CD4-positive, alpha-beta T cell treated with Interleukin-15 for 4 hours (primary cell): ENCODE measurements around the gene BFSP2.
"Not testable (repeated sequence)": the region's sequence is repeated elsewhere in the genome, so short reads cannot be mapped to it uniquely, and the experiment has no call there.

Source experiments
- DNase-seq: peaks from one replicate; pipeline ENCODE4 v3.0.0-alpha.2; 2020; ENCODE audit warnings: low spot score

The BFSP2 gene

DNA sequence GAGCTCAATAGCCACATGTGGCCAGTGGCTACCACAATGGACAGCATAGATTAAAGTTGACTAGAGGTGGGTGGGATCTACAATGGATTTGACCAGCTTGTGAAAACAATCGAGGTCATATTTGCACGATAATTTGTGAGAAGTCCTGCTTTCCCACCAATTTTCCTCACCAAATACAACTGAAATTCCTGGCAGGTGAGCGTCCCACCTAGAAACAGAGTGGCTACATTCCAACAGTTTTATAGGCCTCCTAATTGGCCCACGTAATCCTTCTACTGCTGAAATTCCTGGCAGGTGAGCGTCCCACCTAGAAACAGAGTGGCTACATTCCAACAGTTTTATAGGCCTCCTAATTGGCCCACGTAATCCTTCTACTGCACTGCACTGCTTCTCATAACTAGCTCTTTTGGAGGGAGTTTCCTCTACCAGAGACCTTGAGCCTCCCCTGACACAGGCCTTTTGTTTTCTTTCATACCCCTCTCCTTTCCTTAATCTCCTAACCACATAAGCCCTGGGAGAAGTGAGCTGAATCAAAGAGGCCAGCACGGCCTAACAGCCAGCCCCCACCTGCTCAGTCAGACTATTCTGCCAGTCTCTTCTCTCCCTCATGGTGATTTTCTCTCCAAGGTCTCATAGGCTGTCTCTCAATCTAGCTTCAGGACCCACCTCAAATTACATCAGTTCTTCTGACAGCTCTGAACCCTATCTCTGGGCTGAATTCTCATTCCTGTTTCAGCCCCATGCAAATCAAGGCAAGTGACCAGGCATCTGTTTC, 80.2 kb downstream of the BFSP2 start:
- DNase-seq = no peak

DNA sequence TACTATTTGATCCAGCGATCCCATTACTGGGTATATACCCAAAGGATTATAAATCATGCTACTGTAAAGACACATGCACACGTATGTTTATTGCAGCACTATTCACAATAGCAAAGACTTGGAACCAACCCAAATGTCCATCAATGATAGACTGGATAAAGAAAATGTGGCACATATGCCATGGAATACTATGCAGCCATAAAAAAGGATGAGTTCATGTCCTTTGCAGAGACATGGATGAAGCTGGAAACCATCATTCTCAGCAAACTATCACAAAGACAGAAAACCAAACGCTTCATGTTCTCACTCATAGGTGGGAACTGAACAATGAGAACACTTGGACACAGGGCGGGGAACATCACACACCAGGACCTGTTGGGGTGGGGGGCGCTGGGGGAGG, 82.6 kb downstream of the BFSP2 start:
- not testable (repeated sequence) for DNase-seq

DNA sequence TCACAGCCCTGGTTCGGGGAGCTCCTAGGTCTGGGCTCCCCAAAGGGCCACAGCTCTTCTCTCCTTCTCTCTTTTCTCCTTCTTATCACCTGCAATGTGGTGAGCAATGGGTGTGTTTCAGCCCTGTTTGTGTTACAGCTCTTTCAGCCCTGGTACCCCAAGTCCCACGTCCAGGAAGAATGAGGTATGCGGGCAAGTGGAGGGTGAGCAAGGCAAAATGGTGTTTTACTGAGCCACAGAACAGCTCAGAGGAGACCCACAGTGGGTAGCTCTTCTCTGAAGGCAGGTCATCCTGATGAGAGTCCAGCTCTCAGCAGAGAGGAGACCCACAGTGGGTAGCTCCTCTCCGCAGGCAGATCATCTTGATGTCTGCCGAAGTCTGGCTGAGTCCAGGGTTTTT, 86.8 kb downstream of the BFSP2 start:
- DNase-seq = no peak

DNA sequence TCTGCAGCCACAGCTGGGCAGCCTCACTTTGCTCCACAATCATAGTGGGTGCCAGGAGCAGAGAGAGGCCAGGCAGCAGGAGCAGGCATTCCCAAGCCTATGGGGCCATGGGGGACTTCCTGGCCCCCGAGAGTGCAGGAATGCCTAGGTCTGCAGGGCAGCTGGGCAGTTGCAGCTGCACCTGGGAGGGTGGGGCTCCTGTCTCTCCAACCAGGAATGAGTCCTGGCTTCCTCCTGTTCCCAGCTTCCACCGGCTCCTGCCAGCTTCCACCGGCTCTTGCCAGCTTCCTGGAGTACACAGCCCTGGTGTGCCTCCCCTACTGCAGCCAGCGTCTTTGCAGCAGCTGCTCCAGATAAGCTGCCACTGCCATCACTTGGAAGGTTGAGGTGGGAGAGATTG, 87.3 kb downstream of the BFSP2 start:
- DNase-seq = no peak

DNA sequence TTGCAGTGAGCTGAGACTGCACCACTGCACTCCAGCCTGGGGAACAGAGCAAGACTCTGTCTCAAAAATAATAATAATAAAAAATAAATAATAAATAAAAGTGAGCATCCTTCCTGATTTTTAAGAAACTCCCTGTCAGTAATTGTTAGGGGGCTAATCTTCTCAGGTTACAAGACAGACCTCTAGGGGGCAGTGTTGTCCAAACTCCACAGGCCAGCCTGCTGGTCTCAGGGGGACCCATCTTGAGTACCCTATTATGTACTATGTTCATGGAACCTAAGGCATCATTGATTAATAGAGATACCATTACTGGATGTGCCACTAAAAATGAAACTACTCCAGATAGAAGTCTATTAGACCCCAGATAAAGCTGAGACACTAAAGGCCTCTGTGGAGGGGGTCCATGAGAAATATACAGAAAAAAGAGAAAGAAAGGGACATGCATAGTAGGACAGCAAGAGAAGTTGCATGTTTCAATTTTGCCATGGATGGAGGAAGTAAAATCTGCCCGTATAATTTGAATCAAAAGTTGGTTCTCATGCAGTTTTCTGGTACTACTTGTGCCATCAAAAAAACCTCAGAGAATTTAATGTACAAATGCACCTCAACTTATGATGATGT, 88.2 kb downstream of the BFSP2 start:
- peak; percentile 68 for DNase-seq

DNA sequence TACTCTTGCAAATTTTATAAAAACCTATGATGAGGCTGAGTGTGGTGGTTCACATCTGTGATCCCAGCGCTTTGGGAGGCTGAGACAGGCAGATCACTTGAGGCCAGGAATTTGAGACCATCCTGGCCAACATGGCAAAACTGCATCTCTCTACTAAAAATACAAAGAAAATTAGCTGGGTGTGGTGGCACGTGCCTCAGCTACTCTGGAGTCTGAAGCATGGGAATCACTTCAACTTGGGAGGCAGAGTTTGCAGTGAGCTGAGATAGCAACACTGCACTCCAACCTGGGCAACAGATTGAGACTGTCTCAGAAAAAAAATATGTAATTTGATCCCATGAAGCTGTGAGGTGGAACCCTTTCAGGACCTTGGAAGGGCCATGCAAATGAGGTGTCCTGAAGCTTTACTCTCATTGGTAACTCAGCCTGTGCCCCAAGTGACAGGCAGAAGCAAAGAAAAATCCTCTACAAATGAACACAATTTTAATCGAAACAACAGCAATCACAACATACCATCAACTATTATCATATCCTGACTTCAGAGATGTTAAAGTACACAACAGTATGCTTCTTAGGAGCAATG, 89.0 kb downstream of the BFSP2 start:
- no peak for DNase-seq

DNA sequence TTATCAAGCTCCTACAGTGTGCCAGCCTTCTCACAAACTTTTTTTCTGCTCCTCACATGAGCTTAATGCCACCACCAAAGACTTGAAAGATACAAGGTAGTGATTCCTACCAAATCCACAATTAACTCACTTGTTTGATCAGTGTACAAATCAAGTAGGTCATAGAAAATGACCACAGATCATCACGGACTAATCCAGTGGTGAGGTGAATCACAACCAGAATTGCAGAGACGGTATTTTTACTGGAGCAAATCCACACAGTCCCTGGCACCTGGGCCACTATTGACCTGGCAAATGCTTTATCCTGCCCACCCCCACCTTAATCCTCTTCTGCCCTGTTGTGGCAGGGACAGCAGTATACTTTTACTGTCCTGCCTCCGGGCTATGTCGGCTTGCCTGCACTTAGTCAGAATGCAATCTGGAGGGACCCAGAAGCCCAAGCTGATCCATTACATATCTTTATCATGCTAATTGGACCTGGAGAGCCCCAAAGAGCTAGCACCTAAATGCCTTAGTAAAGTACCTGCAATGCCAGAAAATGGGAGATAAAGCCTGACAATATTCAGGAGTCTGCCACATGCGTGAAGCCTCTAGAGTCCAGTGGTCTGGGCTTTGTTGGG, 89.7 kb downstream of the BFSP2 start:
- DNase-seq = no peak

DNA sequence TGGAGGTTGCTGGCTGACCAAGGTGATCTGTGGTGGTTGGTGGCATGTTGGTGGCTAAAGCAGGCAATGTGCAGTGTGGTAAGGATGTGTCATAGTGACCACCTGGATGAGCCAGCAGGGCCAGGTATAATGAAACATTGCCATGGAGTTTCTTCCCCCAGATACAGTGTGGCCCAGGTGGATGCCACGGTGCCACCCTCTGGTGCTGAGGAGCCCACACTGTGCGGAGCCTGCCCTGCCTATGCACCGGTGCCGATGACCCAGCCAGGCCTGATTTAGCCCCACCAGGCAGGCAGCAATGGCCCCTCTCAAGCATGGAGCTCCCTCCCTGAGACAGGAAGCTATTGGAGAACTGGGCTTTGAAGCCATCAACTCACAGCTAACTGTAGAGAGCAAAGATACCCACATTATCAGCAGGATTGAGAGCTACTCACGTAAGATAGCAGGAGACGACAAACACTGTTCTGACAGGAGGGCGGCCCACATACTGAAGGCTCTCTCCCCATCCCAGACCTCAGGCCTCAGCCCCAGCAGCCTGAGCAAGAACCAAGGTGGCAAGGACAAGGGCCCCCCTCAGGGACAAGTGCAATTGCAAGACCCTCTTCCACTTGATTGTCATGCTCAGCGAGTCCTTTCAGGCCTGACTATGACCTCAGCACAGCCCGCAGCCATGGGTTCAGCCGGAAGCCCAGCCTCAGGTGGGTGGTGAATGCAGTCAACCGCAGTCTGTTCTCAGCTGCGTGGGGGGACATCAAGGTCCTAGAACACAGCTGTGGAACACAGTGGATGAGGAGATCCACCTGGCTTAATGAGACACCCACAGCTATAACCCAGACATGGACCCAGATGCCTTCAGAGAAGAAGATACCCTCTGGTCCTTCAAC, 90.9 kb downstream of the BFSP2 start:
- peak; percentile 42 for DNase-seq

DNA sequence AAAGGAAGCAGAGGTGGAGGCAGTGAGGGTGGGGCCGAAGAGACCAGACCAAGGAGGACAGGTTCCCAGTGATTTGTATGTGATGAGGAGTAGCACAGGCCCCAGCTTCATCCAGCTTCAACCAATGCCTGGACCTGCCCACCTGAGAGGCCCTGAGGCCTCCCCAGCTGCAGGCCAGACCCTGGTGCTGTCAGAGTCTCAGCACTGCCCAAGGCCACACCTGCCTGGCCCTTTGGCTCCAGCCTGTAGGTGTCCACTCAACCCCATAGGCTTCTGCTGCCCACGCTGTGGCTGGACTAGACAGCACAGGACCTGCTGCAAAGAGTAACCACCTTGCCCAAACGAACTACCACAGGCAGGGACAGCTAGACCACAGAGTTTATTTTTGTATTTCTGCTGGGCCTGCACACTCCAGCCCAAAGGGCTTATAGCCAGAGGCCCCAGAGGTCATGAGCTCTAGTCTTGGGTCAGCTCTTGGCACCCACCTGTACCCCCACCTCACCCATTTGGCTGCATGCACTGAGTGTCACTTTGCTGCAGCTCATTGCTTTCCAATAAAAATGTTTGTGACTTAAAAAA, 91.7 kb downstream of the BFSP2 start:
- DNase-seq = no peak

DNA sequence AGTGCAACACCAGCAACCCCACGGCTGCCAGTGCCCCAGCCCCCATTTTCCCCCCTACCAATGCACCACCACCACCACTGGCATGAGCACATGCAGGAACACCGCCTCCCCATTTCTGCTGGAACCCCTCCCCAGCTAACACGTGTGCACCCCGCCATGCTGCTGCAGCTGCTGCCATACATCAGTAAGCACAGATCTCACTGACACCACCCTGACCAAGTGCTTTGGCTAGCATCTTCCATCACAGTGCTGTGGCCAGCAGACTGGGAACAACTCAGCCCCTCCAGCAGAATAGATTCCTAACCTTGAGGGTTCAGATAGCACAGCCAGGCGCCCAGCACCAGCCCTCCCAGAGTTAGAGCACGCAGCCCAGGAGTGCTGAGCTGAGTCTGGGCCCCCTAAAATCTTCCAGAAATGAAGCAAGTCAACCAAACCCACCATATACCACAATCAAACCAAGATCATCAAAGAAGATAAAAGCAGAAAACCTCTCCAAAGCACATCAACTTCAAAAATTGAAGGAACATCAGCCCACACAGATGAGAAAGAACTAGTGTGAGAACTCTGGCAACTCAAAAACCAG, 92.4 kb downstream of the BFSP2 start:
- no peak for DNase-seq

DNA sequence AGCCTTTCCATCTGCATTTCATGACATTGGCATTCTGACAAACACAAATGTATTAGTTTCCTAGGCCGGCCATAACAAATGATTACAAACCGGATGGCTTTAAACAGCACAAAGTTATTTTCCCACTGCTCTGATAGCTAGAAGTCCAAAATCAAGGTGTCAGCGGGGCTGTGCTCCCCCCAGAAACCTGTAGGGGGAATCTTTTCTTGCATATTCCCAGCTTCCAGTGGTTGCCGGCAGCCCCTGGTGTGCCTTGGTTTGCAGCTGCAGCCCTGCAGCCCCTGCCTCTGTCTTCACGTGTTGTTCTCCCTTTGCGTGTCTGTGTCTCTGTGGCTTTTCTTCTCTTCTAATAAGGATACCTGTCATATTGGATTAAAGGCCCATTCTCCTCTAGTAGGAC, 94.6 kb downstream of the BFSP2 start:
- no peak for DNase-seq

DNA sequence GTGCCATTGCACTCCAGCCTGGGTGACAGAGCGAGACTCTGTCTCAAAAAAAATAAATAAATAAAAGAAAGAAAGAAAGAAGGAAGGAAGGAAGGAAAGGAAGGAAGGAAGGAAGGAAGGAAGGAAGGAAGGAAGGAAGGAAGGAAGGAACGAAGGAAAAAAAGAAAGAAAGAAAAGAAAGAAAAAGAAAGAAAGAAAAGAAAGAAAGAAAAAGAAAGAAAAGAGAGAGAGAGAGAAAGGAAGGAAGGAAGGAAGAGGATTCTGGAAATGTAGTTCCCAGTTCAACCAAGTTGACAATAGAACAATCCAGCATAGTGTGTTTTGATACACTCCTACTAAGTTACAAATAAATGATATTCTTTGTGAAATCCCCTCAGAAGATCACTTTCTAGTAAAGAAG, 102.7 kb downstream of the BFSP2 start:
- not testable (repeated sequence) for DNase-seq

DNA sequence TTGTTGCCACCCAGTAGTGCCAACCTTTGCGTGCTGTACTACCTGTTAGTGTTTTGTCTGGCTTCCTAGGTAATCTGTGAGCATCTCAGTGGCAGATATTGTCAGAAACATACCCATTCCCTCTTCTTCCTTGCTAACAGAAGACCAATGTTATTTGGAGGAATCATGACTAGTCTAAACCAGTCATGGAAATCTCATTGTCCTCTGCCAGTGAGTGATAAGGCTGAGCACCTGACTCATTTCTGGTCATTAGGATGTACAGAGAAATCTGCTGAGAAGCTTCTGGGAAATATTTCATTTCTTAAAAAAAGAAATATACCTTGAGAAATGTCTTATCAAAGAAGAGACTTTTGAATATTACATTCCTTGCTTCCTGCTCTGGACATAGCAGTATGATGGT, 103.6 kb downstream of the BFSP2 start:
- no peak for DNase-seq

DNA sequence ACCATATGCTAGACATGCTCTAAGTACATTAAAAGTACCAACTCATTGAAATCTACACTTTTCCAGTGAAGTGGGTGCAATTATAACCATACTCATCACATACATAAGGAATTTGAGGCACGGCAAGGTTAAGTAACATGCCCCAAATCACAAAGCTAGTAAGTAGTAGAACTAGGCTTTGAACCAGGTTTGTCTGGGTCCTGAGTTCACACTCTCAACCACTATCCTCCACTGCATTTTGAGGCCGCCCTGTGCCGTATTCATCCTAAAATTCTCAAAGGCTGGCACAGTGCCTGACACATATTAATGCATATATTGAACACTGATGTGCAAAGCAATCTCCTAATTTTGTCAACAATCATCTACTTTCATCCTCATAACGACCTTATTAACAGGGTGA, 104.9 kb downstream of the BFSP2 start:
- DNase-seq = no peak

DNA sequence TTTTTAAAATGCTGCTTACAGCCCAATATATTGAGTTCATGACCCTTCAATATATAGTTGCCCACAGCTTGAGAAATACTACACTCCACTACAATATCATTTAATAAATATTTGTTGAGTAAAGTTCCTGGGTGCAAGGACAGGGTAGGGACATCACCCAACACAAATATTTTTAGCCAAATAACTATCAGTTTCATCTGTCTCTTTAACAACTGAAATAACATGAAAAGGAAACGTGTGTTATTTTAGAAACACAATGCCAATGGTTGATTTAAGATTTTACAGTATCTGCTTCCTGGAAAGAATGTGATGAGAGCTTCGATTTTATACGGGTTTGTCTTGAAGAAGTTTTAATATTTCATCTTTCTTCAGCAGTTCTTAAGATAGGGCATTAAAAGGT, 106.0 kb downstream of the BFSP2 start:
- DNase-seq = no peak

DNA sequence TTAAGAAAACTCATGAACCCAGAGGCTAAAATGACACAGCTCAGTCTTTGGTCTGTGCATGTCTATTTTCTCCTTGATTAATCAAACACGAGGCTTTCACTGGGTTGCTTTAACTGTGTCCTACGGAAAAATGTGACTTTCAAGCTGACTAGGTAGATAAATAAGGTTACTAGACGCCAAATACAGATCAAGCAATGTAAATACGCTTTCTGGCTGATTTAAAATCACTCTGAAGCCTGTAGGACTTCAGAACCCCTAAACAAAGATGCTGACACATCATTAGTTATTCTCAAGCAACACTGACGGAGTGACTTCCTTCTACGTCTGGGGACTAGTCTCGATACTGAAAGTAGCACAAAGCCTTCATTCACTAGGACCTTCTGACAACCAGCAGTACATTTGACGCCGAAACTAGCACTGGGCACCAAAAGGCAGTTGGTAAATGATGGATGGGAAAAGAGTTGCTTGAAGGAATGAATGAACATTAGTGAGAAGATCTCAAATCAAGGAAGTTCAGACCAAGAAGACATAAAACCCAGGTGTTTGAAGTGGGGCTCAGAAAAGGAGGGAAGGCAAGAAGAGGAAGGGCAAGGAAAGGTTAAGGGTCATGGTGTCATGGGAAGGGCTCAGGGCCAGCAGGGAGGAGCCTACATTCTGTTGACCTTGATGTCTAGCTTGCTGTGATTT, 106.5 kb downstream of the BFSP2 start:
- peak; percentile 65 for DNase-seq

DNA sequence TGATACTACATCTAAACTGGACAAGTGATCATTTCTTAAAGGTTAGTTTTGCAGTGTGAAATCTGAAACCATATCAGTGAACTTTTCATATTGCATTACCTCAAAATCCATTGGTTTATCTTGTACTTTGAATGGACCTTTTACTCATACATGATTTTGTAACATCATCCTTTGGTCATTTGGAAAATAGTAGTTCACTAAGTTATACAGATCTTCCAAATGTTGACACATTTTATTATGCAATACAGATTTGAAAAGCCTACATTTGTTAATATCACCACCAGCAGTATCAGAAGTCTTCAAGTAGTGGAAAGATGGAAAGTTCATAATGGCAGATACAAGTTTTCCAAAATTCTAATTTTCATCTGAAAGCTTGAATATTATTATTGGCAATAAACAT, 109.6 kb downstream of the BFSP2 start:
- DNase-seq = no peak

DNA sequence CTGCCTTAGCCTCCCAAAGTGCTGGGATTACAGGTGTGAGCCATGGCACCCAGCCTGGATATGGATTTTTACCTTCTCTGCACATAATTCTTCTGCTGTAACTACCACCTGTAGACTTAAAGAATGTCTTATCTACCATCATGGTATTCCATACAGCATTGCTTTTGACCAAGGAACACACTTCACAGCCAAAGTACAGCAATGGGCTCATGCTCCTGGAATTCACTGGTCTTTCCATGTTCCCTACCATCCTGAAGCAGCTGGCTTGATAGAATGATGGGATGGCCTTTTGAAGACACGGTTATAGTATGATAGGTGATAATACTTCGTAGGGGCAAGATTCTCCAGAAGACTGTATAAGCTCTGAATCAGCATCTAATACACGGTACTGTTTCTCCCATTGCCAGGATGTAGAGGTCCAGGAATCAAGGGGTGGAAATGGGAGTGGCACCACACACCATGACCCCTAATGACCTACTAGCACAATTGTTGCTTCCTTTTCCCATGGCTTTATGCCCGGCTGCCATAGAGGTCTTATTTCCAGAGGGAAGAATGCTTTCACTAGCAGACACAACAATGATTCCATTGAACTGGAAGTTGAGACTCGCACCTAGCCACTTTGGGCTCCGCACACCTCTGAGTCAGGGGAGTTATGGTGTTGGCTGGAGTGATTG, 112.7 kb downstream of the BFSP2 start:
- DNase-seq = no peak

DNA sequence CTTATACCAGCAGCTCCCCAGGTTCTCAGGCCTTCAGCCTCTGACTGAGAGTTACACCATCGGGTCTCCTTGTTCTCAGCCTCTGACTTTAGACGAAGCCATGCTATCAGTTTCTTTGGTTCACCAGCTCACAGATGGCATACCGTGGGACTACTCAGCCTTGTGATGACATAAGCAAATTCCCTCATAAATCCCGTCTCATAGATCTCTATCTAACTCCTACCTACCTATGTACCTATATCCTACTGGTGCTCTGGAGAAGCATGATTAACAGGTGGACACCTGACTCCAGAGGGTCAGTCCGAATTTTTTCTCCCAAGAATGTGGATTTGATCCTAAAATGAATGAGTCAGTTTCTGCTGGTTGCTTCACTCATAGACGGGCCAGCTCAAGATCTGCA, 114.6 kb downstream of the BFSP2 start:
- no peak for DNase-seq

DNA sequence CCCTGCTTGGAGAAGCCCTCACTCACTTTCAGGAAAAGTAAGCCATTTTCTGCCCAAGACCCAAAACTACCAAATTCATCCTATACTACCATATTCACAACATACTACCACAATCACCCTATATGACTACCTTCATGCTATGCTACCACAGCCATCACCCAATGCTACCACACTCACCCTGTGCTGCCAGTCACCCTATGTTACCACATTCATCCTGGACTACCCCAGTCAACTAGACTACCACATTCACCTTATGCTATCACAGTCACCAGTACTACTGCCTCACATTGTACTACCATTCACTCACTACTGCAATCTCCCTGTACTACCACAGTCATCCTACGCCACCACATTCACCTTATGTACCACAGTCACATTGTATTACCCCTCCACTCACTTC, 115.3 kb downstream of the BFSP2 start:
- no peak for DNase-seq
